ENCODE measurements around the gene PSME3.

Gene PSME3

GRCh38 chr17:42878123-42878880 lies 45.1 kb downstream of the PSME3 start:
- Histone ChIP-seq H3K9ac (ENCODE audit: low read length) (no peak overlapping the region), H3K4me2 (ENCODE audit: low read depth, low read length, poor library complexity, severe bottlenecking) (no peak overlapping the region), H3K4me3 (ENCODE audit: insufficient read depth, low read length, poor library complexity, severe bottlenecking) (no peak overlapping the region), H3K36me3 (ENCODE audit: low read length) (no peaks in the 10 kb centered on the region), H3K9me3 (ENCODE audit: insufficient read depth, low read length) (no peaks in the 10 kb centered on the region), H3K9me2 (replicated peaks; ENCODE audit: insufficient read depth, low read length) (no peaks in the 10 kb centered on the region), H3K27ac (ENCODE audit: low read depth, low read length) (no peak overlapping the region), H3F3A (ENCODE audit: insufficient read depth) (no peaks in the 10 kb centered on the region), H3K79me2 (ENCODE audit: insufficient read depth, low read length) (no peaks in the 10 kb centered on the region), H4K20me1 (ENCODE audit: low read depth, low read length) (no peaks in the 10 kb centered on the region), H2AFZ (ENCODE audit: low read depth, low read length, severe bottlenecking) (no peak overlapping the region), H3K27me3 (ENCODE audit: low read length) (no peaks in the 10 kb centered on the region)
- TF ChIP-seq EZH2phosphoT487 (conservative IDR thresholded peaks at IDR 0.05; ENCODE audit: low read length) (no peak), CTCF (IDR thresholded peaks at IDR 0.05; ENCODE audit: insufficient read depth, low read length, poor library complexity, severe bottlenecking) (no peak)

- H3F3A ChIP-seq (ENCODE audit: insufficient read depth), result no peaks in the 10 kb centered on the region
- H3K4me3 ChIP-seq (ENCODE audit: insufficient read depth, low read length, poor library complexity, severe bottlenecking), result no peak overlapping the region
- no peaks in the 10 kb centered on the region for H3K9me3 ChIP-seq (ENCODE audit: insufficient read depth, low read length)
- H3K27ac ChIP-seq (ENCODE audit: low read depth, low read length), result no peak overlapping the region
- H3K36me3 ChIP-seq (ENCODE audit: low read length), result no peaks in the 10 kb centered on the region
- no peak overlapping the region for H3K9ac ChIP-seq (ENCODE audit: low read length)
- no peak overlapping the region for H2AFZ ChIP-seq (ENCODE audit: low read depth, low read length, severe bottlenecking)
- H4K20me1 ChIP-seq (ENCODE audit: low read depth, low read length), result no peaks in the 10 kb centered on the region
- no peaks in the 10 kb centered on the region for H3K9me2 ChIP-seq (replicated peaks; ENCODE audit: insufficient read depth, low read length)
- no peak overlapping the region for H3K4me2 ChIP-seq (ENCODE audit: low read depth, low read length, poor library complexity, severe bottlenecking)
- TF ChIP-seq CTCF (IDR thresholded peaks at IDR 0.05; ENCODE audit: insufficient read depth, low read length, poor library complexity, severe bottlenecking) (no peak), EZH2phosphoT487 (conservative IDR thresholded peaks at IDR 0.05; ENCODE audit: low read length) (no peak)
- no peaks in the 10 kb centered on the region for H3K27me3 ChIP-seq (ENCODE audit: low read length)
- H3K79me2 ChIP-seq (ENCODE audit: insufficient read depth, low read length), result no peaks in the 10 kb centered on the region
Observed at GRCh38 chr17:42878924-42879595, 45.9 kb downstream of the PSME3 start.

GRCh38 chr17:42879596-42879985 lies 46.4 kb downstream of the PSME3 start:
- H3K27me3 ChIP-seq (ENCODE audit: low read length), result no peaks in the 10 kb centered on the region
- H3K4me3 ChIP-seq (ENCODE audit: insufficient read depth, low read length, poor library complexity, severe bottlenecking), result no peak overlapping the region
- no peak for TF ChIP-seq EZH2phosphoT487 (conservative IDR thresholded peaks at IDR 0.05; ENCODE audit: low read length)
- no peak for TF ChIP-seq CTCF (IDR thresholded peaks at IDR 0.05; ENCODE audit: insufficient read depth, low read length, poor library complexity, severe bottlenecking)
- no peaks in the 10 kb centered on the region for H3K9me2 ChIP-seq (replicated peaks; ENCODE audit: insufficient read depth, low read length)
- H4K20me1 ChIP-seq (ENCODE audit: low read depth, low read length), result no peaks in the 10 kb centered on the region
- no peak overlapping the region for H3K27ac ChIP-seq (ENCODE audit: low read depth, low read length)
- no peaks in the 10 kb centered on the region for H3K36me3 ChIP-seq (ENCODE audit: low read length)
- H3K79me2 ChIP-seq (ENCODE audit: insufficient read depth, low read length), result no peaks in the 10 kb centered on the region
- H3K9ac ChIP-seq (ENCODE audit: low read length), result no peak overlapping the region
- H2AFZ ChIP-seq (ENCODE audit: low read depth, low read length, severe bottlenecking), result no peak overlapping the region
- no peaks in the 10 kb centered on the region for H3F3A ChIP-seq (ENCODE audit: insufficient read depth)
- no peak overlapping the region for H3K4me2 ChIP-seq (ENCODE audit: low read depth, low read length, poor library complexity, severe bottlenecking)
- H3K9me3 ChIP-seq (ENCODE audit: insufficient read depth, low read length), result no peaks in the 10 kb centered on the region

Data from SU-DHL-6 (cell line).